ENCODE measurements around the gene PDZD4. TPM values are rescaled to one million over a fixed set of nuclear protein-coding genes. Genes with fewer than 3 reads are reported as not detected.
A peak's percentile ranks its signal among the peaks of the same experiment; 100 is the strongest.

Gene PDZD4
- total RNA-seq, 1 donor from 2014 or later: 9.9 TPM

- H3K27ac Mint-ChIP-seq (ENCODE audit: unreplicated experiment): no peak overlapping the region
- Histone ChIP-seq H3K36me3 (ENCODE audit: insufficient read depth, low read length) (no peaks in the 10 kb centered on the region), H3K79me2 (ENCODE audit: insufficient read depth, low read length) (no peaks in the 10 kb centered on the region), H3K4me2 (ENCODE audit: low read length) (no peak overlapping the region), H4K20me1 (ENCODE audit: insufficient read depth, low read length) (no peaks in the 10 kb centered on the region), H2AFZ (ENCODE audit: low read depth, low read length) (no peak overlapping the region), H3K9me3 (ENCODE audit: insufficient read depth, low read depth, low read length) (no peaks in the 10 kb centered on the region), H3K27ac (ENCODE audit: low read depth, low read length) (no peak overlapping the region), H3K27me3 (ENCODE audit: insufficient read depth, low read length) (peaks cover 3% of the 10 kb centered on the region), H3K4me3 (ENCODE audit: insufficient read depth, low read depth, low read length) (no peak overlapping the region), H3K9ac (ENCODE audit: low read length) (no peak overlapping the region), H3K4me1 (ENCODE audit: insufficient read depth, low read length) (peaks cover 5% of the 10 kb centered on the region)
- no peaks in the 10 kb centered on the region for H3K36me3 Mint-ChIP-seq (ENCODE audit: low read depth, unreplicated experiment)
- H3K27me3 Mint-ChIP-seq (ENCODE audit: low read depth, unreplicated experiment): peaks cover 15% of the 10 kb centered on the region
- H3K4me3 Mint-ChIP-seq (ENCODE audit: unreplicated experiment): peak overlapping the region; percentile 69
- peaks cover 6% of the 10 kb centered on the region for H3K4me1 Mint-ChIP-seq (ENCODE audit: low read depth, unreplicated experiment)
- H3K9me3 Mint-ChIP-seq (ENCODE audit: unreplicated experiment): no peaks in the 10 kb centered on the region
- no peak for DNase-seq (ENCODE audit: low read depth)
- TF ChIP-seq EZH2 (IDR thresholded peaks at IDR 0.05; ENCODE audit: insufficient read depth, low read length): no peak
- FAIRE-seq: no peak
These were observed 490 bp upstream of the PDZD4 start for GRCh38 chrX:153830640-153831428.

- Mint-ChIP-seq H3K4me3 (ENCODE audit: unreplicated experiment) (peak overlapping the region; percentile 76), H3K9me3 (ENCODE audit: unreplicated experiment) (no peaks in the 10 kb centered on the region), H3K27me3 (ENCODE audit: low read depth, unreplicated experiment) (peaks cover 15% of the 10 kb centered on the region), H3K4me1 (ENCODE audit: low read depth, unreplicated experiment) (peaks cover 6% of the 10 kb centered on the region), H3K36me3 (ENCODE audit: low read depth, unreplicated experiment) (no peaks in the 10 kb centered on the region), H3K27ac (ENCODE audit: unreplicated experiment) (no peak overlapping the region)
- Histone ChIP-seq H3K27me3 (ENCODE audit: insufficient read depth, low read length) (peaks cover 3% of the 10 kb centered on the region), H3K4me2 (ENCODE audit: low read length) (peak overlapping the region; percentile 62), H3K79me2 (ENCODE audit: insufficient read depth, low read length) (no peaks in the 10 kb centered on the region), H3K36me3 (ENCODE audit: insufficient read depth, low read length) (no peaks in the 10 kb centered on the region), H2AFZ (ENCODE audit: low read depth, low read length) (no peak overlapping the region), H3K9me3 (ENCODE audit: insufficient read depth, low read depth, low read length) (no peaks in the 10 kb centered on the region), H3K27ac (ENCODE audit: low read depth, low read length) (no peak overlapping the region), H4K20me1 (ENCODE audit: insufficient read depth, low read length) (no peaks in the 10 kb centered on the region), H3K4me3 (ENCODE audit: insufficient read depth, low read depth, low read length) (no peak overlapping the region), H3K4me1 (ENCODE audit: insufficient read depth, low read length) (peaks cover 5% of the 10 kb centered on the region), H3K9ac (ENCODE audit: low read length) (no peak overlapping the region)
- TF ChIP-seq EZH2 (IDR thresholded peaks at IDR 0.05; ENCODE audit: insufficient read depth, low read length): no peak
- TF ChIP-seq, protein P1, sequence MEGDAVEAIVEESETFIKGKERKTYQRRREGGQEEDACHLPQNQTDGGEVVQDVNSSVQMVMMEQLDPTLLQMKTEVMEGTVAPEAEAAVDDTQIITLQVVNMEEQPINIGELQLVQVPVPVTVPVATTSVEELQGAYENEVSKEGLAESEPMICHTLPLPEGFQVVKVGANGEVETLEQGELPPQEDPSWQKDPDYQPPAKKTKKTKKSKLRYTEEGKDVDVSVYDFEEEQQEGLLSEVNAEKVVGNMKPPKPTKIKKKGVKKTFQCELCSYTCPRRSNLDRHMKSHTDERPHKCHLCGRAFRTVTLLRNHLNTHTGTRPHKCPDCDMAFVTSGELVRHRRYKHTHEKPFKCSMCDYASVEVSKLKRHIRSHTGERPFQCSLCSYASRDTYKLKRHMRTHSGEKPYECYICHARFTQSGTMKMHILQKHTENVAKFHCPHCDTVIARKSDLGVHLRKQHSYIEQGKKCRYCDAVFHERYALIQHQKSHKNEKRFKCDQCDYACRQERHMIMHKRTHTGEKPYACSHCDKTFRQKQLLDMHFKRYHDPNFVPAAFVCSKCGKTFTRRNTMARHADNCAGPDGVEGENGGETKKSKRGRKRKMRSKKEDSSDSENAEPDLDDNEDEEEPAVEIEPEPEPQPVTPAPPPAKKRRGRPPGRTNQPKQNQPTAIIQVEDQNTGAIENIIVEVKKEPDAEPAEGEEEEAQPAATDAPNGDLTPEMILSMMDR (IDR thresholded peaks at IDR 0.05; ENCODE audit: insufficient read depth, low read depth, low read length): no peak
- DNase-seq (ENCODE audit: low read depth) (no peak), FAIRE-seq (no peak)
These were observed 870 bp downstream of the PDZD4 start for GRCh38 chrX:153829549-153829798.

DNA sequence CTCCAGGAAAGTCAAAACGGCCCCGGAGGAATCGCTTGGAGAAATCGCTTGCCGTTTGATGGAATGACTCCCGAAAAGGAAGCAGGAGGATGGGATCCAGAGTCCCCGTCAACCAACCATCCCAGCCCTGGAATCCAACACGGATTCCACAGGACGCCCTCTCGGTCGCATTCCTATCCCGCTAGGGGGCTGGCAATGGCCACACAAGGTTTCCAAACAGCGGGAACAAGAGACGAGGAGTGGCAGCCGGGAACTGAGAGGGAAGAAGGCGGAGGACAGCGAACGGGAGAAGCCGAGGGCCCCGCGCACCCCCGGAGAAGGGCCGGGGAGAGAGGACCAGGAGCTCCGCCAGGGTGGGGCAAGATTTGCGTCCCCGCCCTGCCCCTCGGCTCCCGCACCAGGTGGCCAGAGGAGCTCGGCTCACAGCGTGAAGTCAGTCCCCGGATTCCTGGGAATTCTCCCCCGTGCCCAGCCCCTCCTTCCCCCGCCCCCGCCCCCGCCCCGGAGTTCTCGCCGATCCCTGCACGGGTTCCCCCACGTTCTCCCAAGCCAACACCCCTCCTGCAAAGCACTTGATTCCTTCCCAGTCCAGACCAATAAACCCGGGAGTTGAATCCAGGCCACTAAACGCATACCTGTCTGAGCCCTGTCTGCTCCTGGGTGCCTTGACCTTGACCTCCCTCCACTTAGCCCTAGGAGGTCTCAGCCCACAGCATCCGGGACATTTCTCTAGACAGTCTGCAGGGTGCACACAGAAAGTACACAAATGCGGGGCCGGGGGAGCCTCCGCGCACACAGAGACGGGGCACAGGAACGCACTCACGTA is 1.4 kb downstream of the PDZD4 start:
- peak overlapping the region; percentile 17 for H3K4me3 ChIP-seq (ENCODE audit: insufficient read depth, low read depth, low read length)
- DNase-seq (ENCODE audit: low read depth): no peak
- Mint-ChIP-seq H3K9me3 (ENCODE audit: unreplicated experiment) (no peaks in the 10 kb centered on the region), H3K27ac (ENCODE audit: unreplicated experiment) (no peak overlapping the region), H3K4me3 (ENCODE audit: unreplicated experiment) (peak overlapping the region; percentile 76), H3K36me3 (ENCODE audit: low read depth, unreplicated experiment) (no peaks in the 10 kb centered on the region), H3K27me3 (ENCODE audit: low read depth, unreplicated experiment) (peaks cover 19% of the 10 kb centered on the region), H3K4me1 (ENCODE audit: low read depth, unreplicated experiment) (peaks cover 6% of the 10 kb centered on the region)
- peak overlapping the region; percentile 62 for H3K4me2 ChIP-seq (ENCODE audit: low read length)
- no peak for FAIRE-seq
- H3K27me3 ChIP-seq (ENCODE audit: insufficient read depth, low read length): peaks cover 3% of the 10 kb centered on the region
- H3K4me1 ChIP-seq (ENCODE audit: insufficient read depth, low read length): peaks cover 5% of the 10 kb centered on the region
- H3K27ac ChIP-seq (ENCODE audit: low read depth, low read length): no peak overlapping the region
- peak overlapping the region; percentile 10 for H2AFZ ChIP-seq (ENCODE audit: low read depth, low read length)
- H3K9me3 ChIP-seq (ENCODE audit: insufficient read depth, low read depth, low read length): no peaks in the 10 kb centered on the region
- H4K20me1 ChIP-seq (ENCODE audit: insufficient read depth, low read length): no peaks in the 10 kb centered on the region
- no peaks in the 10 kb centered on the region for H3K79me2 ChIP-seq (ENCODE audit: insufficient read depth, low read length)
- TF ChIP-seq, protein P1 (IDR thresholded peaks at IDR 0.05; ENCODE audit: insufficient read depth, low read depth, low read length): no peak
- TF ChIP-seq EZH2 (IDR thresholded peaks at IDR 0.05; ENCODE audit: insufficient read depth, low read length): no peak
- H3K36me3 ChIP-seq (ENCODE audit: insufficient read depth, low read length): no peaks in the 10 kb centered on the region
- no peak overlapping the region for H3K9ac ChIP-seq (ENCODE audit: low read length)
